AG09319 (cell line): ENCODE results near the gene IL1RAP.
"Not testable (repeated sequence)": the region's sequence is repeated elsewhere in the genome, so short reads cannot be mapped to it uniquely, and the experiment has no call there.

Experiments used
- DNase-seq: peaks from one replicate; pipeline ENCODE4 v3.0.0-alpha.2; 2010; ENCODE audit warnings: low read depth; ENCODE audit errors: extremely low read depth
- TF ChIP-seq, protein P1 (sequence below): IDR thresholded peaks from 2 replicates; pipeline ENCODE4 v1.5.1; 2011; ENCODE audit warnings: low read depth, mild to moderate bottlenecking, inconsistent platforms, low read length, moderate library complexity

IL1RAP gene

DNA sequence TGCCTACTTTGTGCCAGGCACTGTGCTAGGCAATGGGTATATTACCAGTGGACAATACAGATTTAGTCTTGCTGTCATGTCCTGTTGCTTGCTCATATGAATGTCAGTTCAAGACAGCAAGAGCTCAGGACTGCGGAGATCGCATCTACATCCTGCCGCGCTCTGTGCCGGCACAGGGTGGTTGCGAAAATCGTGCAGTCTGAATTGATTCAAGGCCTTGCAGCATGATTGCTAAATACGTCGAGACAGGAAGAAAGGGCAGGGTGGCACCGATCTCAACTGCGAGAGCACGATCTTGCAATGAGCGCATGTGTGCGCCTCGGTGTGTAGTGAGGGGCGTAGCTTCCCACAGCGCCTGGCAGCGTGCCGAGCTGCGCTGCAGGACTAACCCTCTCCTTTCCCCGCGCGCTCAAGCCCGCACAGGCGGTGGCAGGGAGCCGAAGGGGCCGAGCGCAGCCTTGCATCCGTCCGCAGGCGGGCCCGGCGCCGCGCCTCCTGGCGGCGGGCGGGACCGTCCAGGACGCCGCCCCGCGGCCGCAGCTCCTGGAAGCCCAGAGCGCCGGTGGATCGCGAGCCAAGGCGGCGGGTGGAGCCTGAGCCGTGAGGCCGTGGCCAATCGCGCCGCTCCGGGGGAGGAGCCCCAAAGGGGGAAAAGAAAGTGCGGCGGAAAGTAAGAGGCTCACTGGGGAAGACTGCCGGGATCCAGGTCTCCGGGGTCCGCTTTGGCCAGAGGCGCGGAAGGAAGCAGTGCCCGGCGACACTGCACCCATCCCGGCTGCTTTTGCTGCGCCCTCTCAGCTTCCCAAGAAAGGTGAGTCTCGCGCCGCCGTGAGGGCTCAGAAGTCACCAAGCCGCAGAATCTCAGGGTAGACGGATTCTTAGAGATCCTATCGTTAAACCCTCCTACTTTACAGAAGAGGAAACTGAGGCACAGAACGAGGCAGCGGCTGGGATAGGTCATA is at the start of gene IL1RAP:
Gene IL1RAP (plus strand): TSS at position 677 of the 962 bp plus-strand sequence. CDS start 50,205 bp downstream, outside the sequence.
- TF ChIP-seq, protein P1, sequence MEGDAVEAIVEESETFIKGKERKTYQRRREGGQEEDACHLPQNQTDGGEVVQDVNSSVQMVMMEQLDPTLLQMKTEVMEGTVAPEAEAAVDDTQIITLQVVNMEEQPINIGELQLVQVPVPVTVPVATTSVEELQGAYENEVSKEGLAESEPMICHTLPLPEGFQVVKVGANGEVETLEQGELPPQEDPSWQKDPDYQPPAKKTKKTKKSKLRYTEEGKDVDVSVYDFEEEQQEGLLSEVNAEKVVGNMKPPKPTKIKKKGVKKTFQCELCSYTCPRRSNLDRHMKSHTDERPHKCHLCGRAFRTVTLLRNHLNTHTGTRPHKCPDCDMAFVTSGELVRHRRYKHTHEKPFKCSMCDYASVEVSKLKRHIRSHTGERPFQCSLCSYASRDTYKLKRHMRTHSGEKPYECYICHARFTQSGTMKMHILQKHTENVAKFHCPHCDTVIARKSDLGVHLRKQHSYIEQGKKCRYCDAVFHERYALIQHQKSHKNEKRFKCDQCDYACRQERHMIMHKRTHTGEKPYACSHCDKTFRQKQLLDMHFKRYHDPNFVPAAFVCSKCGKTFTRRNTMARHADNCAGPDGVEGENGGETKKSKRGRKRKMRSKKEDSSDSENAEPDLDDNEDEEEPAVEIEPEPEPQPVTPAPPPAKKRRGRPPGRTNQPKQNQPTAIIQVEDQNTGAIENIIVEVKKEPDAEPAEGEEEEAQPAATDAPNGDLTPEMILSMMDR, result no peak
- peak; percentile 89 for DNase-seq

DNA sequence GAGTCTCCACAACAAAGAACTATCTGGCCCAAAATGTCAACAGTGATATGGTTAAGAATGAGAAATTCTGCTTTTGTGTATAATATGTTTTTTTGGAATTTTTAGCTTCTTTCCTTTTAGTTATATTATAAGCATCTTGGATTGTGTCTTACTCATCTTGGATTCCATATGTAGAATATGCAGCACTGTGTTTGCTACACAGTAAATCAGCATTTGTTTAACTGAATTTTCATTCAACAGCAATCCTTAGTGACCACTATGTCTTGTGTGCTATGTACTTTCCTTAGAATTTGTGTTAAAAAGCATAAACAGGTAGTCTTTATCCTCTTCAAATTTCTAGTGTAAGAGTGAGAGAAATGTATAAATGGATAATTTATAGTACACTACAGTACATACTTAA is 46.0 kb upstream of the IL1RAP start:
- TF ChIP-seq, protein P1, result no peak
- DNase-seq, result no peak

- DNase-seq, result not testable (repeated sequence)
Observed at GRCh38 chr3:190473261-190473660, 40.6 kb upstream of the IL1RAP start.

DNA sequence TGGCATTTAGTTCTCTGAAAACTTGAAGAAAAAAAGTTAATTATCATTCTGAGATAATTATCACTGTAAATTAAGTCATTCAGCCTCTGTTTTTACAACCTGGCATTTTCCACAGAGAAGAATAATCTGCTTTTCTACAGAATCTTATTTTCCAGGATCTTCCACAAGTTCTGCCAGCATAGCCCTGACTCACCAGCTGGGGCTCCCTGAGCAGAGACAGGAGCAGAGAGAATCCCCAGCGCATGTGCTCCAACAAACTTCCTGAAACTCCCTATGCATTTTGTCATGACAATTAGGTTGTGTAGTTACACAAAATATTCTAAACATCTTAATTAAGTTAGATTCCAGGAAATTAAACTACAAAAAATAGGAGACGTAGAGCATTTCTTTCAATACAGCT is 32.1 kb upstream of the IL1RAP start:
- TF ChIP-seq, protein P1, result no peak
- DNase-seq, result no peak

GRCh38 chr3:190485830-190486532 is 27.9 kb upstream of the IL1RAP start:
- no peak for DNase-seq
- TF ChIP-seq, protein P1, result no peak

DNA sequence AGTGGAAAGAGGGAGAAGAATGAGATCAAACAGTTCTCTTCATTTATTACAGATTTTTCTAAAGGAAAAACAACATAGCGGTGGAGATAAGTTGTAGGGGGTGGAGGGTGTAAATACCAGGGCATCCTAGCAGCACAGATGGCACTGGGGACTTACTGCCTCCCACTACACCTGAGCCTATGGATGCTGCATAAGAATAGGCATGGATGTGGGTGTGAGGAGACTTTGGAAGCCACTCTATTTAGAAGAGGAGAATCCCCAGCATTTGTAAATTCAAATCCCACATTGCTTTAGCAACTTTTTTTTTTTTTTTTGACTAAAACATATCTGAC is 27.4 kb upstream of the IL1RAP start:
- no peak for DNase-seq
- TF ChIP-seq, protein P1, result no peak

DNA sequence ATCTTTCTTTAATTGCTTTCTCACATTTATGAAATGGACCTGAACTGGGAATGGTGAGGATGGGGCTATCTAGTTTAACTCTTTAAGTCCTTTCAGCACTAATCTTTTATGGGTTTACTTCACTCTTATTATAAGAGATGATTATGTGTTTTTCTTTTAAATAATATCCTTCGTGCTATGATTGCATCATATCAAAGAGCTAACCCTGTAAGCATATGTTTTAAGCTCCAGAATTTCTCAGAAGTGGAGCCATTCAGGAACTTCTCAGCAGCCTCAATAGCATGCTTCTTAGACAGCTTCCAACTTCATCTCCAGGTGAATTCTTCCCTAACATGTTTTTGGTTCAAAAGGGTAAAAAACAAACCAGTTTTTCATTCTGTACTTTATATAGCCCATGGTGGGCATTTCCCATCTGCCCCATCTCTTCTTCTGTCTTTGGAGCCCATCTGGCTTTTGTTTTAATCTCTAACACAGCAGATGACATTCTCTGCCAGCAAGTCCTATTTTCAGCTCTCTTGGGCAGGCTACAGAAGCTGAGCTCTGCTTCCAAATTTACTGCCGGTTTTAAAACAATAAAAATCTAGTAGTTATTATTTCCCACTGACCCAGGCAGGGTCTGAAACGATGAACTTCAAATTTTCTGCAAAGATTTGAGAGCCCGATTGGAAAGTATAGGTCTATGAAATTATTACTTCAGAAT is 26.8 kb upstream of the IL1RAP start:
- DNase-seq, result no peak
- TF ChIP-seq, protein P1, result no peak
